A204.1 (cell line): ENCODE measurements around the gene DAND5.
"Not testable (repeated sequence)": the region's sequence is repeated elsewhere in the genome, so short reads cannot be mapped to it uniquely, and the experiment has no call there.

Source experiments
- FAIRE-seq: peaks from 2 replicates; lab custom pipeline; 2012; peaks lifted over from hg19 to GRCh38; lab: Jason Lieb, UNC

Gene DAND5

DNA sequence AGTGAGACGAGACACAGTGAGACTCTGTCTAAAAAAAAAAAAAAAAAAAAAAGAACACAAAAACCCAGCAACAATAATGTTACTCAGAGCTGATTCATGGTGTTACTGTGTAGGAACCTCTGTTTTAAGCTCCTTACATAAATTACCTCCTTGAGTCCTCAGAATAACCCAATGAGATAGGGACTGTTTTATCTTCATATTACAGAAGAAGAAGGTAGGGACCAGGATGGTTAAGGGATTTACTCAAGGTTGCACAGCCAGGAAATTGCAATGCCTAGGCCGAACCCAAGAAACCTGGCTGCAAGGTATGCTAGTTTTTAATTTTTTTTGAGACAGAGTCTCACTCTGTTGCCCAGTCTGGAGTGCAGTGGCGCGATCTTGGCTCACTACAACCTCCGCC is 1.5 kb upstream of the DAND5 start:
- no peak for FAIRE-seq

- FAIRE-seq: no peak
Measured at GRCh38 chr19:12970070-12970820, 869 bp downstream of the DAND5 start.

DNA sequence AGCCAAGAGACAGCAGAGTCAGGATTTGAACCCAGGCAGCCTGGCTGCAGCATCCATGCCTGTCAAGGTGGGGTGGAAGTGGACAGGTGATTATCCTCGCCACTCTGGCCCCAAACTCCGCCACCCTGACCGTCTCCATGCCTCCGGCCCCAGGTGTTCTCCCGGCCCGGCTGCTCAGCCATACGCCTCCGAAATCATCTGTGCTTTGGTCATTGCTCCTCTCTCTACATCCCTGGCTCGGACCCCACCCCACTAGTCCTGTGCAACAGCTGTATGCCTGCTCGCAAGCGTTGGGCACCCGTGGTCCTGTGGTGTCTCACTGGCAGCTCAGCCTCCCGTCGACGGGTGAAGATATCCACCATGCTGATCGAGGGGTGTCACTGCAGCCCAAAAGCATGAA is 3.9 kb downstream of the DAND5 start:
- FAIRE-seq: no peak

DNA sequence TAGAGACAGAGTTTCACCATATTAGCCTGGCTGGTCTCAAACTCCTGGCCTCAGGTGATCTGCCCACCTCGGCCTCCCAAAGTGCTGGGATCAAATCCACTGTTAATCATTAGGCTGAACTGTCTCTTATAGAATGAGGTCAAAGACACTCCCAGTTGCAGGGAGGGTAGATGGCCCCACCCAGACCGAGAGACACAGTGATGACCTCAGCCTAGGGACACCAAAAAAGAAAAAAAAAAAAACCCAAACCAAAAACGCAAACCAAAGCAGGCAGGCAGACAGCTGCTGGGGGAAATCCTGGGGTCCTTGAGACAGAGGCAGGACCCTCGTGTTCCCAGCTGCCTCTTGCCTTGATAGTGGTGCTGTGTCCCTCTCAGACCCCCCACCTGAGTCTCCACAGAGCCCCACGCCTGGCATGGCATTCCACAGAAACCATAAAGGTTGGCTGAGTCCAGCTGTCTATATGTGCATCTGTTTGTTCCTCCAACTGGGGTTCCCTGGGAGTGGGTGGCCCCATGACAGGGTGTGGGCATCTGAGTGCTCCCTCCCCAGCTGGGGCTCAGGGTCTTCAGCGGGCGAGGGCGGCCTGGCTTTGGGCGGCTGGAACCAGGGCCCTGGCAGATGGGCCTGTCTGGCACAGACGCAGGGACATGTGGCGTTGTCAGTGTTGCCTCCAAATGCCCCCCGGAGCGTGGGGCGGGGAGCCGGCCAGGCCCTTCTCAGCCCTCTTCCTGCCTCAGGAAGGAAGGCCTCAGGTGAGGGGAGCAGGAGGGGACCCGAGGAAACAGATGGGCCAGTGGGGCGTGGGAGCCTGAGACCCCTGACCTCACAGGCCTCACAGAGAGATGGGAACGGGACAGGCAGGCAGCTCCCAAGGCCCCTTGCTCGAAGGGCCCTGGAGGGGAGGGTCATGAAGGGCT is 5.2 kb downstream of the DAND5 start:
- FAIRE-seq: no peak

DNA sequence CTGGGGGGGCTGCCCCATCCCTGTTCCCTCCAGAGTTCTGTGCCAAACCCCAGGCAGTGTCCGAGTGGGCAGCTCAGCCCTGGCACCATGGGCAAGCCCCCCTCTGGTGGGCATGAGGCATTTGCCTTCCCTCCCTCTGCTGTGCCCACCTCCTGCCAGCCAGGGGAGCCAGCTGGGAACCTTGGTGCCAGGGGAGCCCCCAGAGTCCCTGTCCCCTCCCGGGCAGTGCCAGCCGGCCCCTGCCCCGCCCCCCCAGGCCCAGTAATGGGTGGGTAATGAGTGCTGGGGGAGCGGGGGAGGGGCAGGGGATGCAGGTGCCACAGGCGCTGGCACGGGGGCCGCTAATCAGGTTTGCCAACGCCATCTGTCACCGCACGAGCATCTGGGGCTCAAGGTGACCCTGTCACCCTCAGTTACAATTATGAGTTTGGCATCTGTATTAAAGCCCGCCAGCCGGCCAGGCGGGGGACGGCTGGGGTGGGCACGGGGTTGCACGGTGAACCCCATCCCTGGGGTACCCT is 5.9 kb downstream of the DAND5 start:
- no peak for FAIRE-seq

DNA sequence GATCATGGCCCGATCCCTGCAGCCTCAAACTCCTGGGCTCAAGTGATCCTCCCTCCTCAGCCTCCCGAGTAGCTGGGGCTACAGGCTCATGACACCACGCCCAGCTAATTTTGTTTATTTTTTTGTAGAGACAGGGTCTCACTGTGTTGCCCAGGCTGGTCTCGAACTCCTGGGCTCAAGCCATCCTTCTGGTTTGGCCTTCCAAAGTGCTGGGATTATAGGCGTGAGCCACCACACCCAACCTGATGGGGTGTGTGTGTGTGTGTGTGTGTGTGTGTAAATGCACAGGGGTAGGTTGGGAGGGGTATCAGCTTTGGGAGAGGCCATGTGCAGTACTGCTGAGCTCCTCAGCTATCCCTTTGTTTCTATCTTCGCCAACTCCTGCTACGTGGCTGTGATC is 6.7 kb downstream of the DAND5 start:
- not testable (repeated sequence) for FAIRE-seq

GRCh38 chr19:12979974-12980373 is 10.6 kb downstream of the DAND5 start:
- FAIRE-seq: no peak

DNA sequence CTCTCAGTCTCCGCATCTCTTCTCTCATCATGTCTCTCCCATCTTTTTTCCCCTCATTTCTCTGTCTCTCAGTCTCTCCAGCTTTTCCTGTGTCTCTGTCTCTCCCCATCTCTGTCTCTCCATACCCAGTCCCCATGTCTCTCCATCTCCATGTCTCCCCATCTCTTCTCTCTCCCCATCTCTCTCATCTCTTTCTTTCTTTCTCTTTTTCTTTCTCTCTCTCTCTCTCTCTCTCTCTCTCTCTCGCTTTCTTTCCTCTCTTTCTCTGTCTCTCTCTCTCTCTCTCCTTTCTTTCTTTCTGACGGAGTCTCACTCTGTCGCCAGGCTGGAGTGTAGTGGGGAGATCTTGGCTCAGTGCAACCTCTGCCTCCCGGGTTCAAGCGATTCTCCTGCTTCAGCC is 13.3 kb downstream of the DAND5 start:
- FAIRE-seq: no peak

DNA sequence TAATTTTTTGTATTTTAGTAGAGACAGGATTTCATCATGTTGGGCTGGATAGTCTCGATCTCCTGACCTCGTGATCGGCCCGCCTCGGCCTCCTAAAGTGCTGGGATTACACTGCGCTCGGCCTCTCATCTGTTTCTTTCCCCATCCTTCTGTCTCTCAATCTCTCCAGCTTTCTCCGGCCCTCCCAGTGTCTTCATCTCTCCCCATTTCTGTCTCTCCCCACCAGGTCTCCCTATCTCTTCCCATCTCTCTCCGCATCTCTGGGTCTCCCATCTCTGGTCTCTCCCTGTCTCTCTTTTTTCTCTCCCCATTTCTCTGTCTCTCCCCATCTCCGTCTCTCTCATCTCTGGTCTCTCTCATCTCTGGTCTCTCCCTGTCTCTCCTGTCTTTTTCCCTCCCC is 13.7 kb downstream of the DAND5 start:
- no peak for FAIRE-seq

GRCh38 chr19:12983542-12984142 is 14.3 kb downstream of the DAND5 start:
- FAIRE-seq: no peak

- no peak for FAIRE-seq
Measured at GRCh38 chr19:12984143-12984627, 14.8 kb downstream of the DAND5 start.

GRCh38 chr19:12984683-12985048 is 15.3 kb downstream of the DAND5 start:
- FAIRE-seq: no peak

DNA sequence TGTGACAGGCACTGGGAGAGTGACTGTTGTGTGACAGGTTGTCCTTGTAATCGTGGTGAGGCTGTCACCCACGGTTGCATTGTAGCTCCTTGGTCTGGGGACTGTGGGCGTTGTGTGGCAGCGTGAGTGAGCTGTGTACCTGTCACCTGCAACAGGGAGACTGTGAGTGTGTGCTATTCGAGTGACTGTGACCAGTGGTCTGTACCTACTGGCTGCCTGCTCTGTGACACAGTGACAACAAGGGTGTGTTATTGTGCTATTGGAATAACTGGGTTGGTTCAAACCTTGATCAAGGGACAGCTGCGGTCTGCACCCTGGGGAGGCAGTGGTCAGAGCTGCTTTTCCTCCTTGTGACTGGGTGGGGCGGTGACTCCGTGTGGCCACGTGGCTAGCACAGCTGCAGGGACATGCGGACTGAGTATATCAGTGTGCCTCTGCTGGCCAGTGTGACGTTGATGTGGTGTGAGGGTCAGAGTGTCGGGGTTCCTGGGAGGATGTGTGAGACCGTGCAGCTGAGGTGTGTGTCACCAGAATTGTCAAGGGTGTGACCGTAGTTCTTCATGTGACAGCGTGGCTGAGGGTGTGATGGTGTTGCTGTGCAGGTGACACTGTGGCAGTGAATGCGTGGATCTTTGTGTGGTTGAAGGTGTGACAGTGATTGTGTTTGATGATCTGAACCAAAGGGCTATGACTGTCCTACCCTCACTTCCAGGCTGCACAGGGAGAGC is 15.8 kb downstream of the DAND5 start:
- FAIRE-seq: no peak

DNA sequence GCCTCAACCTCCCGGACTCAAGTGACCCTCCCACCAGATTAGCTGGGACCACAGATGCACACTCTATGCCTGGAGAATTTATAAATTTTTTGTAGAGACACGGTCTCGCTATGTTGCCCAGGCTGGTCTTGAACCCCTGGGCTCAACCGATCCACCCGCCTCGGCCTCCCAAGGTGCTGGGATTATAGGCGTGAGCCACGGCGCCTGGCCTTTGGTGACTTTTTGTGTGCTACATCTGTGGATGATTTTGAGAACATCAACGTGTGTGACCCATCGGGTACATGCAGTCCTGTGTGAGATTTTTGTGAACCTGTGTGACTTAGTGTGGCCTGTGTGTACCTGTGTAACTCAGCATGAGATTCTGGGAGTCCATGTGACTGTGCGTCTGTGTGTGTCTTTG is 17.4 kb downstream of the DAND5 start:
- no peak for FAIRE-seq

- no peak for FAIRE-seq
Measured at GRCh38 chr19:12987190-12987589, 17.8 kb downstream of the DAND5 start.

GRCh38 chr19:12987781-12988180 is 18.4 kb downstream of the DAND5 start:
- no peak for FAIRE-seq

DNA sequence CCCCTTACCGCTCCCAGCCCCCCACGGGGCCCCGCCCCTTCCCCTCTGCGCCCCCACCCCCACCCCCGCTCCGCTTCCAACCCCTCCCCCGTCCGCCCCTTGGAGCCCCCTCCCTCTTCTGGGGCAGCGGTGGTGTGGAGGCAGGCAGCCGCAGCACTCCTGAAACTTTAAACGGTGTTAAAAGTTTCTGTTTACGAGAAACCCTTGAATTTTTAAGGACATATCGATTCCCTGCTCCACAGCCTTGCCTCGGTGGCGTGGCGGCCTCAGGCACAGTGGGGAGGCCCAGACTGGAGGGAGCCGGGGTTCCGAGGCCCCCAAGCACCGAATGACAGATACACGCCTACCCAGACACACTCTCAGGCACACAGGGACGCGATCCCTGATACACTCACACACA is 21.1 kb downstream of the DAND5 start:
- no peak for FAIRE-seq

DNA sequence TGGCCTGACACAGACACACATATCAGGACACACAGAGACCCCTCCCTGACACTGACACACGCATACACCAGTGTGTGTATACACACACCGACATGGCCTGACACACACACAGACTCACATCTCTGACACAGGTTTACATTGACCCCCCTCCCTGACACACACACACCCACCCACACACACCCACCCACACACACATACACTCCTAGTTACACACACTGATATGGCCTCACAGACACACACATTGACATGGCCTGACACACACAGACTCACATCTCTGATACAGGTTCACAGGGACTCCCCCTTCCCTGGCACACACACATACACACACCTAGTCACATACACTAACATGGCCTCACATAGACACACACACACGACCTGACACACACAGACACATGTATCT is 21.5 kb downstream of the DAND5 start:
- no peak for FAIRE-seq

- no peak for FAIRE-seq
Measured at GRCh38 chr19:12991296-12991695, 21.9 kb downstream of the DAND5 start.

- no peak for FAIRE-seq
Measured at GRCh38 chr19:12992729-12993128, 23.4 kb downstream of the DAND5 start.

GRCh38 chr19:12993562-12993961 is 24.2 kb downstream of the DAND5 start:
- FAIRE-seq: no peak
